Medulla oblongata (tissue), 1 donor: ENCODE data around the gene DLX3.

Experiments
- DNase-seq: peaks from one replicate; pipeline ENCODE4 v3.0.0-alpha.2; 2015; ENCODE audit errors: extremely low spot score

DLX3 gene

GRCh38 chr17:49973271-49973615 is 21.8 kb downstream of the DLX3 start:
- DNase-seq, result no peak

- DNase-seq, result no peak
Observed at GRCh38 chr17:49972486-49973270, 22.3 kb downstream of the DLX3 start.

GRCh38 chr17:49971848-49972485 is 23.1 kb downstream of the DLX3 start:
- no peak for DNase-seq

- DNase-seq, result no peak
Observed at GRCh38 chr17:49971199-49971847, 23.7 kb downstream of the DLX3 start.

- DNase-seq, result no peak
Observed at GRCh38 chr17:49970498-49970897, 24.5 kb downstream of the DLX3 start.

GRCh38 chr17:49969795-49970389 is 25.1 kb downstream of the DLX3 start:
- no peak for DNase-seq

- DNase-seq, result no peak
Observed at GRCh38 chr17:49969134-49969759, 25.8 kb downstream of the DLX3 start, which contains the start of gene DLX4. Gene DLX4, plus strand, starts transcription at chr17:49969190. Its CDS starts 279 bp downstream, at chr17:49969469.

- DNase-seq, result no peak
Observed at GRCh38 chr17:49968405-49969133, 26.5 kb downstream of the DLX3 start.

GRCh38 chr17:49967621-49968404 is 27.2 kb downstream of the DLX3 start:
- DNase-seq, result no peak

- DNase-seq, result no peak
Observed at GRCh38 chr17:49967205-49967604, 27.8 kb downstream of the DLX3 start.

- DNase-seq, result no peak
Observed at GRCh38 chr17:49966767-49967166, 28.3 kb downstream of the DLX3 start.

GRCh38 chr17:49965524-49965909 is 29.5 kb downstream of the DLX3 start:
- DNase-seq, result no peak

- no peak for DNase-seq
Observed at GRCh38 chr17:49964769-49965523, 30.1 kb downstream of the DLX3 start.

GRCh38 chr17:49964303-49964768 is 30.7 kb downstream of the DLX3 start:
- no peak for DNase-seq

GRCh38 chr17:49963626-49964302 is 31.3 kb downstream of the DLX3 start:
- DNase-seq, result no peak

GRCh38 chr17:49963309-49963625 is 31.8 kb downstream of the DLX3 start:
- no peak for DNase-seq

- DNase-seq, result no peak
Observed at GRCh38 chr17:49962599-49963308, 32.3 kb downstream of the DLX3 start.

- DNase-seq, result no peak
Observed at GRCh38 chr17:49959183-49959935, 35.7 kb downstream of the DLX3 start.
